ENCODE results near the gene IKZF5. TPM values are rescaled to one million over a fixed set of nuclear protein-coding genes. Genes with fewer than 3 reads are reported as not detected.

Gene IKZF5
- 5.4 to 7.6 TPM (median 6.6 TPM) in 5 replicates for total RNA-seq (2022; extraction: Qiagen RNA extraction; ENCODE audit: low read depth)

GRCh38 chr10:123008355-123009104 lies at the start of gene IKZF5, which contains the start of gene ACADSB:
IKZF5 (minus strand) TSS chr10:123008795; CDS start chr10:122998625, 10,170 bp downstream.
ACADSB (plus strand) TSS chr10:123009006; CDS start chr10:123009030, 24 bp downstream.

GRCh38 chr10:122980209-122981065 lies 28.2 kb downstream of the IKZF5 start, which contains the start of gene PSTK:
PSTK (plus strand) TSS chr10:122980401; CDS start chr10:122980480, 79 bp downstream.

GRCh38 chr10:122953902-122954730 lies 54.5 kb downstream of the IKZF5 start, which contains the start of gene C10orf88:
C10orf88 (minus strand) TSS chr10:122954227; CDS start chr10:122954178, 49 bp downstream.

Other genes with a start within 250 kb of the IKZF5 start
- 0.94 to 1.9 TPM (median 1.3 TPM) in 5 replicates for gene CUZD1, start 162.9 kb downstream of the IKZF5 start, total RNA-seq (2022; extraction: Qiagen RNA extraction; ENCODE audit: low read depth)
- gene FAM24B, start 129.2 kb downstream of the IKZF5 start, total RNA-seq (2022; extraction: Qiagen RNA extraction; ENCODE audit: low read depth): 12.4 to 16.3 TPM (median 13.5 TPM) in 5 replicates
- not detected in 5 replicates for gene FAM24A, start 98.2 kb downstream of the IKZF5 start, total RNA-seq (2022; extraction: Qiagen RNA extraction; ENCODE audit: low read depth)
- 8.4 to 10.6 TPM (median 10.2 TPM) in 5 replicates for gene C10orf88, start 54.6 kb downstream of the IKZF5 start, total RNA-seq (2022; extraction: Qiagen RNA extraction; ENCODE audit: low read depth)
- 3.3 to 5.8 TPM (median 4.6 TPM) in 5 replicates for gene PSTK, start 28.4 kb downstream of the IKZF5 start, total RNA-seq (2022; extraction: Qiagen RNA extraction; ENCODE audit: low read depth)
- 6.8 to 10.4 TPM (median 9.2 TPM) in 5 replicates for gene ACADSB, start 211 bp upstream of the IKZF5 start, total RNA-seq (2022; extraction: Qiagen RNA extraction; ENCODE audit: low read depth)
- gene HMX3, start 127.2 kb upstream of the IKZF5 start, total RNA-seq (2022; extraction: Qiagen RNA extraction; ENCODE audit: low read depth): not detected in 5 replicates
- gene HMX2, start 139.3 kb upstream of the IKZF5 start, total RNA-seq (2022; extraction: Qiagen RNA extraction; ENCODE audit: low read depth): 0.06 to 0.27 TPM (median 0.15 TPM) in 4 of 5 replicates, not detected in the other
- 174 to 206 TPM (median 188 TPM) in 5 replicates for gene BUB3, start 145.6 kb upstream of the IKZF5 start, total RNA-seq (2022; extraction: Qiagen RNA extraction; ENCODE audit: low read depth)